RWPE1 (cell line): ENCODE measurements around the gene GEMIN7.

Experiments used
- CTCF ChIA-PET: fragments of 350-600 bp; sonication (Branson Sonifier 250); formaldehyde crosslinking; extraction: SDS; loops from one replicate; lab custom pipeline; 2021; lab: Yijun Ruan, JAX
- POLR2A ChIA-PET: fragments of 400-600 bp; formaldehyde crosslinking; extraction: SDS; loops from one replicate; lab custom pipeline; 2020; ENCODE audit warnings: antibody characterized with exemption; ENCODE audit not compliant: low non-redundant PET; lab: Yijun Ruan, JAX
- DNase-seq: peaks from one replicate; pipeline ENCODE4 v3.0.0; 2012; ENCODE audit warnings: low spot score
- H3K27ac ChIP-seq: fragments of 450-650 bp; 2 replicates; pipeline ENCODE4 v1.5.1; 2017
- CTCF ChIP-seq: fragments of 450-650 bp; conservative IDR thresholded peaks from 2 replicates; pipeline ENCODE4 v1.5.1; 2017; ENCODE audit warnings: low read depth, mild to moderate bottlenecking

Gene GEMIN7

GRCh38 chr19:45128806-45129205 is 49.7 kb downstream of the GEMIN7 start:
- CTCF ChIA-PET: no interaction called here
- H3K27ac ChIP-seq: peak overlapping the region; percentile 54
- TF ChIP-seq CTCF: no peak
- no peak for DNase-seq
- POLR2A ChIA-PET: no interaction called here

DNA sequence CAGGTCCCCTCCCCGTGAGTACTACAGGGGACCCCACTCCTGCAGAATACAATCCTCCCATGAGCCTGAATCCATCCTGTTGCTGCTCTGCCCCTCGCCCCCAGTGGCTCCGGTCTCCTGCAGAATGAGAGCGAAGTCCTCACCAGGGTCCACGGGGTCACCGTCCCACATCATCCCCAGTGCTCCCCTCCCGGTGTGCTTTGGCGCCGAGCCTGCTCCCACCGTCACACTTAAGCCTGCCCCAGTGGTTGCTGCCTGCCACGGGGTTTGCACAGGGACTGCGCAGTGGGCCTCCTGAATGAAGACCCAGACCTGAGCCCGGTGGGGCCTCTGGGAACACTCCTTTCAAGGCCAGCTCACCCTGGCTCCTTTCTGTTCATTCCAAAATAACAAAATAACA is 51.2 kb downstream of the GEMIN7 start:
- ChIA-PET POLR2A (no interaction called here), CTCF (no interaction called here)
- TF ChIP-seq CTCF: no peak
- no peak for DNase-seq
- peak overlapping the region; percentile 54 for H3K27ac ChIP-seq

- TF ChIP-seq CTCF: no peak
- ChIA-PET CTCF (interaction anchor here (0.6 to 1.1 kb wide), 2 partner anchors 10 to 179 kb away, joined by 3 read pairs; no protein-coding TSS in a partner anchor), POLR2A (interaction anchor here (0.7 kb wide), 1 partner anchor 39 kb away, joined by 4 read pairs; the partner anchor contains the start of gene PPP1R37)
- peak overlapping the region; percentile 54 for H3K27ac ChIP-seq
- DNase-seq: peak; percentile 41
Observed at GRCh38 chr19:45130888-45131615, 52.0 kb downstream of the GEMIN7 start.

DNA sequence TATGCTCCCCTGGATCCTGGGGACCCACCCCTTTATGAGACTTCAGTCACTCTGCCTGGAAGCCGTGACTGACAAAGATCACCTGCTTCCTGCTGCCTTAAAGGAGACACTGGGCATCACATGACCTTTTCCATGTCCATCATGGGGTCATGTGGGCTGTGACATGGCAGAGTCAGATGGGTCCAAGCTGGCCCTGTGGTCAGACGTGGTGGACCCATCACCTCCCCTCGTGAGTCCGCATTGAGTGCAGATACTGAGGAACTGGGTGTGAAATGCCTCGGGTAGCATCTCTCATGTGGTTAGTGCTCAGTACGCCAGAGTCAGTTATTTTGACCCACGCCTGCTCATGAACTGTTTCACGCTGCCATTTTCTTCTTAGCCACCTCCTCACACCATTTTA is 54.6 kb downstream of the GEMIN7 start:
- peak overlapping the region; percentile 12 for H3K27ac ChIP-seq
- POLR2A ChIA-PET: no interaction called here
- DNase-seq: no peak
- CTCF ChIA-PET: no interaction called here
- TF ChIP-seq CTCF: no peak

DNA sequence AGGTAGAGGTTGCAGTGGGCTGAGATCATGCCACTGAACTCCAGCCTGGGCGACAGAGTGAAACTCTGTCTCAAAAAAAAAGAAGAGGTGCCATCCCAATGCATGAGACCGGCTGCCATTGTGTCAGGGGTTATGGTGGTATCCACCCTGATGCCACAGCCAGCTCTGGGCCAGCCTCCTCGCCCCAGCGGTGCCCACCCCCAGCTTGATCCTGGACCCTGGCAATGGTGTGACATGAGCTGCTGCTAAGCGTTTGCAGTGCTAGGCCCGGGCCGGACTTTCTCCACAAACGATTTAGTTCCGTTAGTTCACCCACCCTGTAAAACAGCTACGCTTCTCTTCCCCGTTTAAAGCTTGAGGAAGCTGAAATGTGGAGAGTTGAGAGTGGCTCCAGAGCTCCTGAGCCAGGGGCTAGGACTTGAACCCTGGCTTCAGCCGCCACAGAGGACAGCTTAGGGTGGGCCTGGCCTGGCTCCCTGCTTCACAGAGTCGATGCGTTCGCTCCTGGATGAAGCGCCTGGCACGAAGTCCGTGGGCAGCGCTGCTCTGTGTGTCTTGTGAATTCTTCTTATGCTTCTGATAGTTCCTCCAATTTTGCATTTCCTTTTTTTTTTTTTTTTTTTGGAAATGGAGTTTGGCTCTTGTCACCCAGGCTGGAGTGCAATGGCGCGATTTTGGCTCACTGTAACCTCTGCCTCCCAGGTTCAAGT is 56.3 kb downstream of the GEMIN7 start:
- POLR2A ChIA-PET: no interaction called here
- TF ChIP-seq CTCF: no peak
- CTCF ChIA-PET: interaction anchor here (0.6 to 1.0 kb wide), 2 partner anchors 8 to 9 kb away, joined by 3 to 4 read pairs; no protein-coding TSS in a partner anchor
- H3K27ac ChIP-seq: peak overlapping the region; percentile 19; the same call in 1 of the 2 replicates
- no peak for DNase-seq

- ChIA-PET CTCF (interaction anchor here (0.6 to 0.7 kb wide), 2 partner anchors 42 to 44 kb away, joined by 3 to 4 read pairs; no protein-coding TSS in a partner anchor), POLR2A (interaction anchor here (0.6 to 0.7 kb wide), 2 partner anchors 22 to 23 kb away, joined by 4 read pairs; no protein-coding TSS in a partner anchor)
- H3K27ac ChIP-seq: peak overlapping the region; percentile 65
- no peak for DNase-seq
- TF ChIP-seq CTCF: no peak
Observed at GRCh38 chr19:45136507-45137178, 57.6 kb downstream of the GEMIN7 start.
